SK-N-SH (cell line): Measurements from ENCODE around the gene FAM171A2. TPM values are rescaled to one million over a fixed set of nuclear protein-coding genes. Genes with fewer than 3 reads are reported as not detected.

Experiments used
- CTCF ChIA-PET: fragments of 300-600, 350-600 bp; formaldehyde crosslinking; extraction: SDS; loops from one replicate; lab custom pipeline; 2021; lab: Yijun Ruan, JAX
- POLR2A ChIA-PET: fragments of 350-600 bp; sonication (Branson Sonifier 250); formaldehyde crosslinking; extraction: SDS; loops from one replicate; lab custom pipeline; 2020; ENCODE audit warnings: antibody characterized with exemption, inconsistent platforms; lab: Yijun Ruan, JAX
- DNase-seq: peaks from one replicate; pipeline ENCODE4 v3.0.0; 2012
- H2AFZ ChIP-seq: fragments of 200-600 bp; sonication (generic); 2 replicates; pipeline ENCODE4 v1.8.1; 2016; ENCODE audit warnings: antibody characterized with exemption, mild to moderate bottlenecking, low read depth
- H3F3A ChIP-seq: fragments of 200-600 bp; sonication (generic); replicated peaks from 2 replicates; pipeline ENCODE3; 2016; ENCODE audit warnings: antibody characterized with exemption, mild to moderate bottlenecking; ENCODE audit not compliant: insufficient read depth
- H3K27ac ChIP-seq, 2 experiments: fragments of 200-500 bp in 1 of 2; fragments of 200-600 bp in 1 of 2; sonication (Bioruptor generic) in 1 of 2; sonication (generic), shearing (Covaris generic) in 1 of 2; 2 replicates each; pipeline versions ENCODE4 v1.5.1 to v1.6.1; 2014 to 2016; ENCODE audit warnings: low read depth in 2 of 2, inconsistent platforms in 1 of 2, low read length in 1 of 2, mild to moderate bottlenecking in 1 of 2, mixed read lengths in 1 of 2
- H3K27me3 ChIP-seq: fragments of 200-600 bp; sonication (generic), shearing (Covaris generic); 2 replicates; pipeline ENCODE4 v1.6.1; 2016; ENCODE audit warnings: mixed run types; ENCODE audit not compliant: insufficient read depth
- H3K36me3 ChIP-seq, 2 experiments: fragments of 200-500 bp in 1 of 2; fragments of 200-600 bp in 1 of 2; sonication (Bioruptor generic) in 1 of 2; sonication (generic) in 1 of 2; replicated peaks in 1 of 2; 2 replicates each; pipeline versions ENCODE3 to v1.5.1; 2014 to 2016; ENCODE audit warnings: low read length in 1 of 2, mild to moderate bottlenecking in 1 of 2; ENCODE audit not compliant: insufficient read depth in 2 of 2, control insufficient read depth in 1 of 2
- H3K4me1 ChIP-seq, 2 experiments: fragments of 200-500 bp in 1 of 2; fragments of 200-600 bp in 1 of 2; sonication (Bioruptor generic) in 1 of 2; sonication (generic), shearing (Covaris generic) in 1 of 2; 2 replicates each; pipeline versions ENCODE4 v1.5.1 to v1.6.1; 2014 to 2016; ENCODE audit warnings: low read depth in 1 of 2, low read length in 1 of 2, mixed run types in 1 of 2; ENCODE audit not compliant: insufficient read depth in 2 of 2, control insufficient read depth in 1 of 2
- H3K4me2 ChIP-seq: fragments of 200-600 bp; sonication (generic), shearing (Covaris generic); 2 replicates; pipeline ENCODE4 v1.6.1; 2017; ENCODE audit warnings: mixed run types
- H3K4me3 ChIP-seq, 2 experiments: fragments of 200-500 bp in 1 of 2; fragments of 200-600 bp in 1 of 2; sonication (Bioruptor generic) in 1 of 2; sonication (generic), shearing (Covaris generic) in 1 of 2; 2 replicates each; pipeline versions ENCODE4 v1.5.1 to v1.8.1; 2014 to 2016; ENCODE audit warnings: low read depth in 2 of 2, inconsistent platforms in 1 of 2, low read length in 1 of 2, mild to moderate bottlenecking in 1 of 2, mixed read lengths in 1 of 2, moderate library complexity in 1 of 2
- H3K79me2 ChIP-seq: fragments of 200-600 bp; sonication (generic); 2 replicates; pipeline ENCODE4 v1.8.1; 2017; ENCODE audit warnings: mild to moderate bottlenecking; ENCODE audit not compliant: insufficient read depth
- H3K9ac ChIP-seq: fragments of 200-600 bp; sonication (generic); 2 replicates; pipeline ENCODE4 v1.6.1; 2017; ENCODE audit warnings: mixed run types
- H3K9me2 ChIP-seq: fragments of 200-600 bp; sonication (generic); 2 replicates; pipeline ENCODE4 v1.6.1; 2017; ENCODE audit warnings: mixed run types
- H3K9me3 ChIP-seq: fragments of 200-600 bp; sonication (generic); 2 replicates; pipeline ENCODE4 v1.6.1; 2017; ENCODE audit warnings: mixed run types, mild to moderate bottlenecking, moderate library complexity
- H4K20me1 ChIP-seq: fragments of 200-600 bp; sonication (generic); 2 replicates; pipeline ENCODE4 v1.6.1; 2017; ENCODE audit warnings: mild to moderate bottlenecking, mixed run types; ENCODE audit not compliant: insufficient read depth
- CHD2 ChIP-seq: fragments of 150-350 bp; IDR thresholded peaks from 2 replicates; pipeline ENCODE4 v1.6.1; 2018; ENCODE audit warnings: low read length; ENCODE audit not compliant: partially characterized antibody
- FOXJ3 ChIP-seq: sonication (generic); formaldehyde crosslinking; IDR thresholded peaks from 2 replicates; pipeline ENCODE4 v1.5.1; 2020; ENCODE audit warnings: mild to moderate bottlenecking, missing genetic modification reagents
- FOXM1 ChIP-seq: IDR thresholded peaks from 2 replicates; pipeline ENCODE4 v1.4.0; 2012; ENCODE audit warnings: low read depth, mild to moderate bottlenecking
- GABPA ChIP-seq: IDR thresholded peaks from 2 replicates; pipeline ENCODE4 v1.4.0; 2012; ENCODE audit warnings: low read depth, mild to moderate bottlenecking
- MEF2A ChIP-seq: IDR thresholded peaks from 2 replicates; pipeline ENCODE4 v1.4.0; 2012; ENCODE audit warnings: low read depth, borderline replicate concordance
- MXI1 ChIP-seq: IDR thresholded peaks from 2 replicates; pipeline ENCODE4 v1.6.1; 2012; ENCODE audit warnings: mild to moderate bottlenecking, low read depth, low read length, improper control_type of control experiment
- NFIC ChIP-seq: IDR thresholded peaks from 2 replicates; pipeline ENCODE4 v1.4.0; 2012; ENCODE audit warnings: borderline replicate concordance
- NRF1 ChIP-seq: IDR thresholded peaks from 2 replicates; pipeline ENCODE4 v1.6.1; 2012; ENCODE audit warnings: low read depth, mild to moderate bottlenecking, low read length
- POLR2AphosphoS5 ChIP-seq: IDR thresholded peaks from 2 replicates; pipeline ENCODE4 v1.6.1; 2012; ENCODE audit warnings: low read depth, low read length
- RAD21 ChIP-seq: IDR thresholded peaks from 2 replicates; pipeline ENCODE4 v1.6.1; 2012; ENCODE audit warnings: mild to moderate bottlenecking, low read length
- SIN3A ChIP-seq: IDR thresholded peaks from 2 replicates; pipeline ENCODE4 v1.6.1; 2012; ENCODE audit warnings: low read depth, mild to moderate bottlenecking, low read length, moderate library complexity, borderline replicate concordance
- SMC3 ChIP-seq: IDR thresholded peaks from 2 replicates; pipeline ENCODE4 v1.6.1; 2012; ENCODE audit warnings: low read depth, low read length, improper control_type of control experiment
- TEAD4 ChIP-seq: IDR thresholded peaks from 2 replicates; pipeline ENCODE4 v1.4.0; 2012; ENCODE audit warnings: mild to moderate bottlenecking, borderline replicate concordance; ENCODE audit not compliant: insufficient read depth
- WGBS: methylation state at CpG from one replicate; pipeline ENCODE4 v1.1.6; 2017; ENCODE audit warnings: low lambda C conversion rate; 5-methylcytosine and 5-hydroxymethylcytosine counted together
- polyA plus RNA-seq, 3 experiments: library from polyadenylated mRNA; depleted of rRNA; stranded (reverse); fragments of >200 nt; gene quantifications; 2 replicates each; pipeline ENCODE4 v1.2.3, GENCODE V29; 2012
- TF ChIP-seq, protein P1 (sequence below): fragments of 200-600 bp; sonication (generic); IDR thresholded peaks from 2 replicates; pipeline ENCODE4 v1.6.1; 2017; ENCODE audit warnings: antibody characterized with exemption, mild to moderate bottlenecking, moderate library complexity
- TF ChIP-seq, protein P2 (sequence below): IDR thresholded peaks from 2 replicates; pipeline ENCODE4 v1.4.0; 2012; ENCODE audit warnings: low read depth

The FAM171A2 gene
- polyA plus RNA-seq, 1 of the 3 experiments (the other 2 are of a cell fraction) = 4.9 TPM

DNA sequence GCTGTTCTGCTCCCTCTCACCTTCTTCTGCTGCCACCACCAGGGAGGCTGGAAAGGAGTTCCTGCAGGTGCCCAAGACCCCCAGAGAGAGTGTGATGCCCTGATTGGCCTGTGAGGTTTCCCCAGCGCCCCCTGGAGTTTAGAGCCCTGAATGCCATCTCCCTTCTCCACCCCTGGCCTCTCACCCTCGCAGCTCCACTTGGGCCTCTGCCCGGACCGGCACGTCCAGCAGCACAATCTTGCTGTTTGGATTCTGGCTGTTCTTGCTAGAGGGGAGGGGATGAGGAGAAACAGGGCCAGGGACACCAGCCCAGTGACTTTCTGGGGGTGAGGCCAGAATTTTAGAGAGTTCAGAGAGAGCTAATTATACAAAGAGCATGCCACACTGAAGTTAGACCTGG lies 12.5 kb upstream of the FAM171A2 start:
- Histone ChIP-seq H3K79me2 (no peaks in the 10 kb centered on the region), H3F3A (no peaks in the 10 kb centered on the region), H3K27ac (no peak overlapping the region), H3K9me2 (no peaks in the 10 kb centered on the region), H3K4me1 (no peaks in the 10 kb centered on the region), H3K9me3 (no peaks in the 10 kb centered on the region), H2AFZ (no peak overlapping the region), H4K20me1 (no peaks in the 10 kb centered on the region), H3K36me3 (no peaks in the 10 kb centered on the region), H3K9ac (no peak overlapping the region), H3K27me3 (no peaks in the 10 kb centered on the region), H3K4me2 (no peak overlapping the region), H3K4me3 (no peak overlapping the region; a peak in 1 of 4 replicates)
- CTCF ChIA-PET = interaction anchor here (0.6 to 2.4 kb wide), 10 partner anchors 9 to 118 kb away, joined by 3 to 11 read pairs (median 5); partner anchors contain the start of genes FAM171A2 and GRN
- TF ChIP-seq CHD2 (no peak), SIN3A (no peak), TEAD4 (no peak), FOXJ3 (no peak), GABPA (no peak)
- TF ChIP-seq, protein P1, sequence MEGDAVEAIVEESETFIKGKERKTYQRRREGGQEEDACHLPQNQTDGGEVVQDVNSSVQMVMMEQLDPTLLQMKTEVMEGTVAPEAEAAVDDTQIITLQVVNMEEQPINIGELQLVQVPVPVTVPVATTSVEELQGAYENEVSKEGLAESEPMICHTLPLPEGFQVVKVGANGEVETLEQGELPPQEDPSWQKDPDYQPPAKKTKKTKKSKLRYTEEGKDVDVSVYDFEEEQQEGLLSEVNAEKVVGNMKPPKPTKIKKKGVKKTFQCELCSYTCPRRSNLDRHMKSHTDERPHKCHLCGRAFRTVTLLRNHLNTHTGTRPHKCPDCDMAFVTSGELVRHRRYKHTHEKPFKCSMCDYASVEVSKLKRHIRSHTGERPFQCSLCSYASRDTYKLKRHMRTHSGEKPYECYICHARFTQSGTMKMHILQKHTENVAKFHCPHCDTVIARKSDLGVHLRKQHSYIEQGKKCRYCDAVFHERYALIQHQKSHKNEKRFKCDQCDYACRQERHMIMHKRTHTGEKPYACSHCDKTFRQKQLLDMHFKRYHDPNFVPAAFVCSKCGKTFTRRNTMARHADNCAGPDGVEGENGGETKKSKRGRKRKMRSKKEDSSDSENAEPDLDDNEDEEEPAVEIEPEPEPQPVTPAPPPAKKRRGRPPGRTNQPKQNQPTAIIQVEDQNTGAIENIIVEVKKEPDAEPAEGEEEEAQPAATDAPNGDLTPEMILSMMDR = peak; percentile 51
- TF ChIP-seq, protein P2, sequence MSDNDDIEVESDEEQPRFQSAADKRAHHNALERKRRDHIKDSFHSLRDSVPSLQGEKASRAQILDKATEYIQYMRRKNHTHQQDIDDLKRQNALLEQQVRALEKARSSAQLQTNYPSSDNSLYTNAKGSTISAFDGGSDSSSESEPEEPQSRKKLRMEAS = no peak
- 54% methylated on average over 4 of the region's 5 CpGs for WGBS
- DNase-seq = peak; percentile 81
- POLR2A ChIA-PET = no interaction called here

DNA sequence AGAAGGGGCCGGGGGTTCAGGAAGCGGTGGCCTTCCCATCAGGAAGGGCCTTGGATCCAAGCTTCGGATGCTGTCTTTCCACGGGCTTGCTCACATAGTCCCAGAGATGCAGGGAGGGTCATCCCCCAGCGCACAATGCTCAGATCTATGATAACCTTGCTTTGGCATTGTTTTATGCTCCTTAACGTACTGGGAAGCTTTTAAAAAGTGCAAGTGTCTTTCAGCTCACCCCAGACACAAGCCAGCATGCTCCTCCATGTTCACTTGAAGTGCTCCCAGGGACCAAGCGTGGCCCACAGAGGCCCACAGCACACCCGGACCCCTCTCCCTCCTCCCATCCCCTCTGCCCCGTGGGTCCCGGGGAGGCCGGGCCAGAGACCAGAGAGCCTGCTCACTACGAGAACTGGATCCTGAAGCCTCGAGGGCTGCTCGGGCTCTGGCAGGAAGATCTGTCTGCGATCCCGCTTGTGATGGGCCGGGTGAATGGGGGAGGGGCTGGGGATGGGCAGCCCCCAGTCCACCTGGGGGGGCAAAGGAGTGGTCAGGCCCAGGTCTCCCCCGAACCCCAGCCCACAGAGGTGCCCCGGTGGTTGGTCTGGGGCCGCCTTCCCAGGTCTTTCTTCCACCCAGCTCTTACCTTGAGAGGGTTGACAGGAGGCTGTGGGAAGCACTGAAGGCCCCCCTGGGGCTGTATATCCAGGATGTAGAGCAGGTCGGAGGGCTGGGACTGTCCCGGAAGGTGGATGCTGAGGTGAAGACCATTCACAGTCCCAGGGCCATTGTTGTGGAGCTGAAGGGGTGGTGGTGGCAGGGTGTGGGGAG lies 11.8 kb upstream of the FAM171A2 start:
- Histone ChIP-seq H3K9ac (no peak overlapping the region), H3K9me2 (no peaks in the 10 kb centered on the region), H3K27me3 (no peaks in the 10 kb centered on the region), H3K9me3 (no peaks in the 10 kb centered on the region), H2AFZ (no peak overlapping the region), H4K20me1 (no peaks in the 10 kb centered on the region), H3K27ac (no peak overlapping the region), H3K36me3 (no peaks in the 10 kb centered on the region), H3K4me3 (no peak overlapping the region), H3F3A (no peaks in the 10 kb centered on the region), H3K79me2 (no peaks in the 10 kb centered on the region), H3K4me2 (no peak overlapping the region), H3K4me1 (no peaks in the 10 kb centered on the region)
- peak; percentile 51 for DNase-seq
- TF ChIP-seq MEF2A = no peak
- no peak for TF ChIP-seq NRF1
- TF ChIP-seq NFIC = no peak
- no peak for TF ChIP-seq MXI1
- TF ChIP-seq SMC3 = no peak
- no peak for TF ChIP-seq FOXM1
- TF ChIP-seq RAD21 = no peak
- TF ChIP-seq POLR2AphosphoS5 = no peak
- 86% methylated on average over 10 of the region's 22 CpGs for whole genome bisulfite sequencing
- CTCF ChIA-PET = interaction anchor here (0.7 to 2.4 kb wide), 11 partner anchors 9 to 169 kb away, joined by 3 to 11 read pairs (median 4); partner anchors contain the start of genes FAM171A2 and GRN
- POLR2A ChIA-PET = no interaction called here
